Trophoblast cell (in vitro differentiated cells and primary cell): ENCODE data around the gene PDE11A.

ENCODE experiments used
- DNase-seq, 2 donors: peaks; one replicate each; pipeline ENCODE4 v3.0.0-alpha.2; 2016
- H2AFZ ChIP-seq: 2 replicates; pipeline ENCODE4 v1.6.1; 2013; ENCODE audit warnings: low read length, moderate library complexity, mild to moderate bottlenecking; ENCODE audit not compliant: insufficient read depth, poor library complexity
- H2AK5ac ChIP-seq: 2 replicates; pipeline ENCODE4 v1.6.1; 2013; ENCODE audit warnings: mild to moderate bottlenecking, low read length
- H2BK120ac ChIP-seq: 2 replicates; pipeline ENCODE4 v1.6.1; 2013; ENCODE audit warnings: low read length, mild to moderate bottlenecking, moderate library complexity; ENCODE audit not compliant: insufficient read depth, poor library complexity
- H2BK12ac ChIP-seq: 2 replicates; pipeline ENCODE4 v1.6.1; 2013; ENCODE audit warnings: mild to moderate bottlenecking, low read length, moderate library complexity
- H2BK5ac ChIP-seq: 2 replicates; pipeline ENCODE4 v1.6.1; 2013; ENCODE audit warnings: low read length, low read depth, moderate library complexity, mild to moderate bottlenecking; ENCODE audit not compliant: poor library complexity
- H3K14ac ChIP-seq: 2 replicates; pipeline ENCODE4 v1.6.1; 2013; ENCODE audit warnings: mild to moderate bottlenecking, low read length
- H3K18ac ChIP-seq: 2 replicates; pipeline ENCODE4 v1.6.1; 2013; ENCODE audit warnings: mild to moderate bottlenecking, low read length
- H3K23ac ChIP-seq: 2 replicates; pipeline ENCODE4 v1.6.1; 2013; ENCODE audit warnings: low read length
- H3K27ac ChIP-seq: 2 replicates; pipeline ENCODE4 v1.5.1; 2013; ENCODE audit warnings: low read depth, mild to moderate bottlenecking, inconsistent platforms, low read length, moderate library complexity
- H3K27me3 ChIP-seq: 2 replicates; pipeline ENCODE4 v1.6.1; 2013; ENCODE audit warnings: inconsistent platforms, mild to moderate bottlenecking, low read length, moderate library complexity; ENCODE audit not compliant: insufficient read depth
- H3K36me3 ChIP-seq, 2 experiments: 1 replicate in 1 of 2; 2 replicates in 1 of 2; pipeline ENCODE4 v1.6.1; 2013; ENCODE audit warnings: low read length in 2 of 2, mild to moderate bottlenecking in 2 of 2, moderate library complexity in 1 of 2; ENCODE audit not compliant: insufficient read depth in 2 of 2, control insufficient read depth in 1 of 2
- H3K4ac ChIP-seq: 2 replicates; pipeline ENCODE4 v1.6.1; 2013; ENCODE audit warnings: low read depth, mild to moderate bottlenecking, low read length, moderate library complexity
- H3K4me1 ChIP-seq, 2 experiments: 1 replicate in 1 of 2; 2 replicates in 1 of 2; pipeline ENCODE4 v1.6.1; 2013; ENCODE audit warnings: low read length in 2 of 2, mild to moderate bottlenecking in 2 of 2, moderate library complexity in 1 of 2; ENCODE audit not compliant: insufficient read depth in 2 of 2, control insufficient read depth in 1 of 2
- H3K4me2 ChIP-seq: 2 replicates; pipeline ENCODE4 v1.6.1; 2013; ENCODE audit warnings: inconsistent platforms, mild to moderate bottlenecking, low read length, moderate library complexity
- H3K4me3 ChIP-seq: 2 replicates; pipeline ENCODE4 v1.5.1; 2013; ENCODE audit warnings: mild to moderate bottlenecking, low read depth, low read length, inconsistent platforms
- H3K79me1 ChIP-seq: one replicate; pipeline ENCODE4 v1.6.1; 2013; ENCODE audit warnings: low read length
- H3K79me2 ChIP-seq: 2 replicates; pipeline ENCODE4 v1.6.1; 2013; ENCODE audit warnings: low read length, mild to moderate bottlenecking; ENCODE audit not compliant: control insufficient read depth, insufficient read depth, poor library complexity
- H3K9ac ChIP-seq: 2 replicates; pipeline ENCODE4 v1.6.1; 2013; ENCODE audit warnings: mild to moderate bottlenecking, low read length
- H3K9me3 ChIP-seq: 2 replicates; pipeline ENCODE4 v1.6.1; 2013; ENCODE audit warnings: low read depth, mild to moderate bottlenecking, control low read depth, inconsistent platforms, low read length; ENCODE audit not compliant: insufficient read depth
- H4K12ac ChIP-seq: 2 replicates; pipeline ENCODE4 v1.6.1; 2013; ENCODE audit warnings: low read depth, mild to moderate bottlenecking, low read length, moderate library complexity
- H4K8ac ChIP-seq: 2 replicates; pipeline ENCODE4 v1.6.1; 2013; ENCODE audit warnings: low read depth, mild to moderate bottlenecking, low read length, moderate library complexity
- H4K91ac ChIP-seq: one replicate; pipeline ENCODE4 v1.6.1; 2013; ENCODE audit warnings: low read depth, mild to moderate bottlenecking, low read length, moderate library complexity
- WGBS: extraction: QIAGEN DNeasy Blood & Tissue Kit; methylation state at CpG from one replicate; pipeline ENCODE4 v1.1.7; 2013; ENCODE audit warnings: missing lambda C conversion rate; ENCODE audit not compliant: insufficient read length, insufficient coverage; ENCODE audit errors: extremely low coverage; 5-methylcytosine and 5-hydroxymethylcytosine counted together

PDE11A gene

DNA sequence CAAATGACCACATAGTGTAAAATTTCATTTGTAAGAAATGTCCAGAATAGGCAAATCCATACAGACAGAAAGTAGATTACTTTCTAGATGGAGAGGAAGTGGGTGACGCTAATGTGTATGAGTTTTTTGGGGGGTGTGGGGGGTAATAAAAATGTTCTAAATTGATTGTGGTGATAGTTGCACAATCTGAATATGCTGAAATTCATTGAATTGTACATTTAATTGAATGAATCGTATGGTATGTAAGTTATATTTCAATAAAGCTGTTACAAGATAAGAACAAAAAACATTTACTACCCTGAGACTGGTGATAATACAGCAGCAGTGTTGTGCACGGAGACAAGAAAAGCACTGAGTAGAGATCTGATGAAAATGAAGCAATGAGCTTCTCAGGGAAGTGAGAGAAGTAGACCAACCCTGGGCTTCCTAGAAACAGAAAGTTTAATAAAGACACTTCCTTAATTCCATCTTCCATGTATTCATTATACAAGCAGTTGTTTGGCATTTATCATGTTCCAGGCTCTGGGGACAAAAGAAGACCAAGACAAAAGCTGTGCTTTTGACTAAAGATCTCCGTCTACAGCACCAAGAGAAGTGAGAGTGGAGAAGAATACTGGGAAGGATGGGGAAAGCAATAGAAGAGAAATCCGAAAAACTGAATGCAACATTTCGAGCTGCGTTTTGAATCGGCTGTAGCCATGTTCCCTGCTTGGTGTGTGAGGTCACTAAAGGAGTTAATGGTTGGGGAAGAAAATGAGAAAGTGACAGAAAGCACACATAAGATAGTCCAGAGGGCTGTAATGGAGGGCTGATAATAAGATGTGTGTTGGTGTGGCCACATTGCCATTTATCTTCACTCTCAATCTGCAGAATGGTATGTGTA is 1.8 kb upstream of the PDE11A start:
- Histone ChIP-seq H3K4me3 (no peak overlapping the region), H3K36me3 (no peaks in the 10 kb centered on the region), H3K9me3 (no peaks in the 10 kb centered on the region), H3K27ac (no peak overlapping the region), H4K91ac (no peak overlapping the region), H3K4ac (no peak overlapping the region), H3K4me1 (peaks cover 4 to 7% of the 10 kb centered on the region in 2 experiments), H3K14ac (no peak overlapping the region), H4K8ac (no peak overlapping the region), H2AK5ac (no peak overlapping the region), H3K27me3 (no peaks in the 10 kb centered on the region), H3K18ac (no peak overlapping the region), H3K23ac (no peak overlapping the region), H2BK120ac (no peak overlapping the region), H2BK12ac (no peak overlapping the region), H4K12ac (no peak overlapping the region), H3K4me2 (no peak overlapping the region), H3K79me1 (no peaks in the 10 kb centered on the region), H3K79me2 (no peaks in the 10 kb centered on the region), H2AFZ (no peak overlapping the region), H3K9ac (no peak overlapping the region), H2BK5ac (no peak overlapping the region)
- peak in 1 of 2 donors; percentile 26 for DNase-seq
- no CpG with 5 or more reads among the region's 8 CpGs for WGBS

DNA sequence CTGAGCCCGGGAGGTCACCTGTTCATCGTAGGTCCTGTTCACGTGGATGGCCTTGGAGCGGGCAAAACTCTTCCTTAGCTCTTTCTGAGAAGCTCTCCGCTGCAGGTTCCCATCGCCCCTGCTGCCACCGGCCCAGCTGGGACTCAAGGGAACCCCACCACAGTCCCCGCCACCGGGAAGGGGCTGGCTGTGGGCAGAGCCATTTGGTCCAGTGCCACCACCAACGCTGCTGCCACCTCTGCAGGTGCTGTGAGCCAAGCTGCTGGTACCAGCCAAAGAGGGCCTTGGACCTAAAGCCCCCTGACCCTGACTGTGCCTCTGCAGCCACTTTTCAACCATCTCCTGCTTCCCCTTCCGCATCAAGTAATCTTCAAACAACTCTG is 586 bp downstream of the PDE11A start:
- Histone ChIP-seq H2AFZ (no peak overlapping the region), H4K8ac (no peak overlapping the region), H3K18ac (no peak overlapping the region), H3K79me2 (no peaks in the 10 kb centered on the region), H3K9me3 (no peaks in the 10 kb centered on the region), H4K12ac (no peak overlapping the region), H3K79me1 (no peaks in the 10 kb centered on the region), H3K23ac (no peak overlapping the region), H2BK5ac (no peak overlapping the region), H2AK5ac (no peak overlapping the region), H3K4me2 (peak overlapping the region; percentile 86), H2BK12ac (no peak overlapping the region), H2BK120ac (no peak overlapping the region), H3K27ac (no peak overlapping the region), H3K9ac (no peak overlapping the region), H4K91ac (no peak overlapping the region), H3K4me3 (no peak overlapping the region), H3K14ac (no peak overlapping the region), H3K4me1 (peaks cover 4 to 7% of the 10 kb centered on the region in 2 experiments), H3K27me3 (no peaks in the 10 kb centered on the region), H3K4ac (no peak overlapping the region), H3K36me3 (no peaks in the 10 kb centered on the region)
- no peak for DNase-seq
- no CpG with 5 or more reads among the region's 11 CpGs for WGBS

DNA sequence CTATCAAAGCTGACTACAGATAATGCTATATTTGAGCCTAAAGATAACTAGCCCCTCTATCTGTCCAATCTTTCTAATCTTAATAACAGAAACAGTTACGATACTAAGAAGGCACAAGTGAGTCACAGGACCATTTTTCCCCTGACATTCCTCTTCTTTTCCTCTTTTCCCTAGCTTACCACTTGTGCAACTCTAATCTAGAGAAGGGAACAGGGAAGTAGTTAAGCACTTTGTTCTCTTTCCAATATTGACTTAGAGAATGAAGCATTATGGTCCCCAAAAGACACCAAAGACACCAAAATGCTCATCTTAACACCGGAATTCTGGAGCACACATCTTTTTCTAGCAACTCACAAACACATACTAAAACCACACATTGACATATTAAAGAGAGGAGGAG is 1.8 kb downstream of the PDE11A start:
- Histone ChIP-seq H3K4me3 (no peak overlapping the region), H3K27me3 (no peaks in the 10 kb centered on the region), H3K9ac (no peak overlapping the region), H2AFZ (no peak overlapping the region), H3K4me2 (no peak overlapping the region), H3K4me1 (peaks cover 4 to 7% of the 10 kb centered on the region in 2 experiments), H3K27ac (no peak overlapping the region), H3K4ac (no peak overlapping the region), H3K9me3 (peaks cover 2% of the 10 kb centered on the region), H4K8ac (no peak overlapping the region), H2BK120ac (no peak overlapping the region), H2BK5ac (no peak overlapping the region), H2AK5ac (no peak overlapping the region), H3K79me2 (no peaks in the 10 kb centered on the region), H4K12ac (no peak overlapping the region), H4K91ac (no peak overlapping the region), H3K14ac (no peak overlapping the region), H2BK12ac (no peak overlapping the region), H3K79me1 (no peaks in the 10 kb centered on the region), H3K23ac (no peak overlapping the region), H3K36me3 (no peaks in the 10 kb centered on the region), H3K18ac (no peak overlapping the region)
- no CpG with 5 or more reads among the region's 2 CpGs for WGBS
- no peak for DNase-seq

DNA sequence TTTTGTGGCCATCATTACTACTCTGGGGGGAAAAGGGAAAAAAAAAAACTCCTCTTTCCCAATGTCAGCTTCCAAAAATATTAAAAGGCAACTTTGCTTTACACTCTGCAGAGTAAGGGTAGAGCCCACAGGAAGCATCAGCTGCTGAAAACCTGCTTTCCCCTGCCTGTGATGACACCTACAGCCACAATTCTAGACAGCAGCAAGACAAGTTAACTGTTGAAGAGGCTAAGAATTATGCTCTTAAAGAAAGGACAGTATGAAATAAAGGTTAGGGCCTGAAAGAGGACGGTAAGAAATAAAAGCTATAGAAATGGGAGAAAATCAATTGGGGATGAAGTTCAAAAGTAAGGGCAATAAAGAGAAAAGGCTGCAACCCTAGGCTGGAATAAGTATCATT is 3.0 kb downstream of the PDE11A start:
- no CpG with 5 or more reads among the region's 1 CpG for WGBS
- H3K4ac ChIP-seq, result no peak overlapping the region
- no peak for DNase-seq

More for the DNA sequence above, 3.0 kb downstream of the PDE11A start:
- no peak overlapping the region for H2BK12ac ChIP-seq
- no peaks in the 10 kb centered on the region for H3K27me3 ChIP-seq
- H3K27ac ChIP-seq, result no peak overlapping the region
- H4K8ac ChIP-seq, result no peak overlapping the region
- no peak overlapping the region for H2AFZ ChIP-seq
- H3K23ac ChIP-seq, result no peak overlapping the region
- H3K9ac ChIP-seq, result no peak overlapping the region
- no peak overlapping the region for H4K91ac ChIP-seq
- H3K4me2 ChIP-seq, result no peak overlapping the region
- peaks cover 2% of the 10 kb centered on the region for H3K9me3 ChIP-seq
- no peak overlapping the region for H3K4me3 ChIP-seq
- no peak overlapping the region for H4K12ac ChIP-seq
- H2BK120ac ChIP-seq, result no peak overlapping the region
- H3K79me2 ChIP-seq, result no peaks in the 10 kb centered on the region
- no peak overlapping the region for H2BK5ac ChIP-seq
- H3K4me1 ChIP-seq, result peaks cover 4 to 6% of the 10 kb centered on the region in 2 experiments
- H2AK5ac ChIP-seq, result no peak overlapping the region
- no peaks in the 10 kb centered on the region for H3K79me1 ChIP-seq
- H3K18ac ChIP-seq, result no peak overlapping the region
- no peak overlapping the region for H3K14ac ChIP-seq
- H3K36me3 ChIP-seq, result no peaks in the 10 kb centered on the region
